ENCODE measurements around the gene C2. TPM values are rescaled to one million over a fixed set of nuclear protein-coding genes. Genes with fewer than 3 reads are reported as not detected.
"Not testable (repeated sequence)": the region's sequence is repeated elsewhere in the genome, so short reads cannot be mapped to it uniquely, and the experiment has no call there.

The C2 gene
- total and polyA plus RNA-seq, 10 donors = 17.2 to 173 (median 69.5) TPM

GRCh38 chr6:31906122-31906521 lies 21.4 kb upstream of the C2 start:
- Histone ChIP-seq H3K27me3 (replicated peaks in 1 of 7) (peaks cover 0 to 5% (median 0%) of the 10 kb centered on the region in 7 donors), H3K36me3 (no peaks in the 10 kb centered on the region), H3K9me3 (no peaks in the 10 kb centered on the region), H3K4me1 (peaks cover 10 to 27% (median 14%) of the 10 kb centered on the region in 6 donors), H3K27ac (no peak overlapping the region), H3K4me3 (no peak overlapping the region)
- WGBS, 5 donors = 57 to 75% (median 60%) methylated on average over 4 of the region's 4 CpGs
- intact Hi-C loops (cut with DNase I; ENCODE audit: low total_unique reads) = no loop called here
- DNase-seq = peak; percentile 9
- TF ChIP-seq POLR2AphosphoS5 (IDR thresholded peaks at IDR 0.05) (no peak), POLR2A (IDR thresholded peaks at IDR 0.05) (no peak), CTCF (IDR thresholded peaks at IDR 0.05 in 8 of 11, conservative IDR thresholded peaks at IDR 0.05 in 3 of 11) (no peak)

GRCh38 chr6:31906727-31907126 lies 20.8 kb upstream of the C2 start:
- 79 to 86% (median 82%) methylated on average over 8 of the region's 8 CpGs for WGBS, 5 donors
- H3K36me3 ChIP-seq; H3K4me3 ChIP-seq; H3K9me3 ChIP-seq; H3K27ac ChIP-seq; intact Hi-C loops (cut with DNase I; ENCODE audit: low total_unique reads); H3K27me3 ChIP-seq (replicated peaks in 1 of 7): not testable (repeated sequence)
- DNase-seq = peak; percentile 6
- peaks cover 7 to 23% (median 10%) of the 10 kb centered on the region in 6 donors for H3K4me1 ChIP-seq

GRCh38 chr6:31907158-31907813 lies 20.2 kb upstream of the C2 start:
- H3K9me3 ChIP-seq = no peaks in the 10 kb centered on the region
- 40 to 59% (median 41%) methylated on average over 7 of the region's 7 CpGs for WGBS, 5 donors
- no peak overlapping the region for H3K4me3 ChIP-seq
- H3K27ac ChIP-seq = no peak overlapping the region
- peak; percentile 21 for DNase-seq
- TF ChIP-seq POLR2AphosphoS5 (IDR thresholded peaks at IDR 0.05) = no peak
- no peak for TF ChIP-seq POLR2A (IDR thresholded peaks at IDR 0.05)
- TF ChIP-seq CTCF (IDR thresholded peaks at IDR 0.05 in 8 of 11, conservative IDR thresholded peaks at IDR 0.05 in 3 of 11) = no peak
- H3K4me1 ChIP-seq = peaks cover 7 to 21% (median 9%) of the 10 kb centered on the region in 6 donors
- intact Hi-C loops (cut with DNase I; ENCODE audit: low total_unique reads) = no loop called here
- H3K27me3 ChIP-seq (replicated peaks in 1 of 7) = peaks cover 0 to 8% (median 0%) of the 10 kb centered on the region in 7 donors
- no peaks in the 10 kb centered on the region for H3K36me3 ChIP-seq

GRCh38 chr6:31908255-31908654 lies 19.3 kb upstream of the C2 start:
- WGBS, 5 donors = 84 to 90% (median 89%) methylated on average over 5 of the region's 5 CpGs
- peak; percentile 1 for DNase-seq
- intact Hi-C loops (cut with DNase I; ENCODE audit: low total_unique reads) = not testable (repeated sequence)

GRCh38 chr6:31908791-31909190 lies 18.7 kb upstream of the C2 start:
- Histone ChIP-seq H3K4me1 (peaks cover 0 to 6% (median 0%) of the 10 kb centered on the region in 6 donors), H3K27me3 (replicated peaks in 1 of 7) (peaks cover 0 to 11% (median 0%) of the 10 kb centered on the region in 7 donors), H3K9me3 (no peaks in the 10 kb centered on the region), H3K4me3 (no peak overlapping the region), H3K27ac (no peak overlapping the region), H3K36me3 (no peaks in the 10 kb centered on the region)
- no peak for TF ChIP-seq POLR2AphosphoS5 (IDR thresholded peaks at IDR 0.05)
- no peak for TF ChIP-seq CTCF (IDR thresholded peaks at IDR 0.05 in 8 of 11, conservative IDR thresholded peaks at IDR 0.05 in 3 of 11)
- TF ChIP-seq POLR2A (IDR thresholded peaks at IDR 0.05) = no peak
- DNase-seq = no peak
- 46 to 74% (median 56%) methylated on average over 4 of the region's 4 CpGs for WGBS, 5 donors
- intact Hi-C loops (cut with DNase I; ENCODE audit: low total_unique reads) = no loop called here

More at GRCh38 chr6:31908255-31908654, 19.3 kb upstream of the C2 start:
- not testable (repeated sequence) for H3K36me3 ChIP-seq, H3K9me3 ChIP-seq, H3K27ac ChIP-seq, H3K4me3 ChIP-seq
- peaks cover 0 to 11% (median 0%) of the 10 kb centered on the region in 7 donors for H3K27me3 ChIP-seq (replicated peaks in 1 of 7)
- H3K4me1 ChIP-seq = peaks cover 0 to 11% (median 0%) of the 10 kb centered on the region in 6 donors

- H3K36me3 ChIP-seq; H3K4me1 ChIP-seq; H3K4me3 ChIP-seq; H3K9me3 ChIP-seq; H3K27ac ChIP-seq; intact Hi-C loops (cut with DNase I; ENCODE audit: low total_unique reads): not testable (repeated sequence)
- H3K27me3 ChIP-seq (replicated peaks in 1 of 7) = peaks cover 0 to 11% (median 0%) of the 10 kb centered on the region in 7 donors
- whole genome bisulfite sequencing, 5 donors = 81 to 90% (median 88%) methylated on average over 7 of the region's 7 CpGs
- DNase-seq = peak; percentile 16
These were observed 18.2 kb upstream of the C2 start for GRCh38 chr6:31909298-31909697.
